ENCODE measurements around the gene CCM2.

DNA sequence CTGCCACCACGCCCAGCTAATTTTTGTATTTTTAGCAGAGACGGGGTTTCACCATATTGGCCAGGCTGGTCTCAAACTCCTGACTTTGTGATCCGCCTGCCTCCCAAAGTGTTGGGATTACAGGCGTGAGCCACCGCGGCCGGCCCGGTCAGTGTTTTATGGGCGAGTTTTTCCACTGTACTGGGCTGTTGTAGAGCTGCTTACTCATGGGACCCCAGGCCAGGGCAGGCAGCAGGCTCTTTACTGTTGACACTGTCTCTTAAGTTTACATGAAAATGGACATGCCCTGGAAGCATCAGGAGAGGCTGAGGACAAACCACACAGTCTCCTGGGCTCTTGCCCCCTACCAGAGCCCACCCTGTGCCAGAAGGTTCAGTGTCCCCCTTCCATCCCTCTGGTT, 77.6 kb downstream of the CCM2 start:
- TF ChIP-seq CTCF (IDR thresholded peaks at IDR 0.05) (no peak), POLR2A (IDR thresholded peaks at IDR 0.05) (no peak)
